NCI-H524 (cell line): Measurements from ENCODE around the gene ST7.
"Not testable (repeated sequence)": the region's sequence is repeated elsewhere in the genome, so short reads cannot be mapped to it uniquely, and the experiment has no call there.

Experiments used
- DNase-seq, 2 experiments: peaks; one replicate each; lab custom pipeline; 2025; lab: John Stamatoyannopoulos, UW

The ST7 gene

DNA sequence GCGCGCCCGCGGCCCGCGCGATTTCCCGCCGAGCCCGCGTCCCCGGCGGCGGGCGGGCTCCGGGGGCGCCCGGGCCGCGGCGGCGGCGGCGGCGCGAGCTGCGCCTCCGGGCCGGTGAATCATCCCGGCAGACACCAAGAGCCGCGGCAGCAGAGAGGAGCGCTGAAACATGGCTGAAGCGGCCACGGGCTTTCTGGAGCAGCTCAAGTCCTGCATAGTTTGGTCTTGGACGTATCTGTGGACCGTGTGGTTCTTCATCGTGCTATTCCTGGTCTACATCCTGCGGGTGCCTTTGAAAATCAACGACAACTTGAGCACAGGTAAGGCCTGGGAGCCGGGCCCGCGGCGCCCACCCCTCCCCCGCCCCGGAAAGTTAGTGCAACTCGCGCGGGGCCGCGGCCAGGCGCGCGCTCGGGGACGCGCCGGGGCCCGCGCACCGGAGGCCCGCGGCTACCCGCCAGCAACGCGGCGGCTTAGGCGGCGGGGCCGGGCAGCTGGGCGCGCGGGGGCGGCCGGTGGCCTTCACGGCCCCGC lies at the start of gene ST7:
ST7 (plus strand) TSS at position 130 of the 534 bp plus-strand sequence; CDS start at position 170, 40 bp downstream.
- peak in 1 of 2 experiments; percentile 63 for DNase-seq

GRCh38 chr7:116906391-116906790 lies 46.9 kb upstream of the ST7 start:
- DNase-seq: peak in 1 of 2 experiments; percentile 33

DNA sequence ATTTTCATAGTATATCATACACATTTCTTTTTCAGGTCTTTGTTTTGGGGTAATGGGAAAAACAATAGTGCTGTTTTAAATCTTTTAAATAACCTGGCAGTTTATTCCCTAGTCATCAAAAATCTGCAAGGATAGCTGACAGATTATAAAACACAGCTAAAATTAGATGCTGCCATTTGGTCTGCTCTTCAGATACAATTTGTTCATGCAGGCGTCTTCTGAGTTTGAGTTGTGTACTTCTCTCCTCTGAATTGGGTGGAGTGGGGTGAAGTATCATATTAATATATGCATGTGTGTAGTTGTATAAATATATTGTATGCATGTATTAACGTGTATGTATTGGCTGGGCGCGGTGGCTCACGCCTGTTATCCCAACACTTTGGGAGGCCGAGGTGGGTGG lies 42.9 kb upstream of the ST7 start:
- no peak for DNase-seq

- DNase-seq: no peak
Measured at GRCh38 chr7:116911801-116912200, 41.5 kb upstream of the ST7 start.

GRCh38 chr7:116912269-116912909 lies 40.9 kb upstream of the ST7 start:
- DNase-seq: no peak

- no peak for DNase-seq
Measured at GRCh38 chr7:116918704-116919103, 34.6 kb upstream of the ST7 start.

GRCh38 chr7:116920359-116920758 lies 32.9 kb upstream of the ST7 start:
- no peak for DNase-seq

DNA sequence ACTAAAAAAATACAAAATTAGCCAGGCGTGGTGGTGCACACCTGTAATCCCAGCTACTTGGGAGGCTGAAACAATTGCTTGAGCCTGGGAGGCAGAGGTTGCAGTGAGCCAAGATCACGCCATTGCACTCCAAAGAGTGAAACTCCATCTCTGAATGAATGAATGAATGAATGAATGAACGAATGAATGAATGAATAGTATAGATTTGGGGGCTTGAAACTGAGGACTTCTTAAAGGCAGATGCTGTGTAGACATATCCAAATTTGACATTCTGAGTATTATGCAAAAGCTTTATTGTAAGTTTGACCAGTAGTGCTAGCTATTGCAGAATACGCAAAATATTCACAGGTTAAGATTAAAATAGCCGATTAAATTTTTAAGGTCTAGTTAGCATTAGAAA lies 30.8 kb upstream of the ST7 start:
- DNase-seq: no peak

- no peak for DNase-seq
Measured at GRCh38 chr7:116924741-116925140, 28.6 kb upstream of the ST7 start.

- DNase-seq: no peak
Measured at GRCh38 chr7:116929021-116929420, 24.3 kb upstream of the ST7 start.

- DNase-seq: peak; percentile 35 to 73
Measured at GRCh38 chr7:116929914-116930913, 23.1 kb upstream of the ST7 start.

DNA sequence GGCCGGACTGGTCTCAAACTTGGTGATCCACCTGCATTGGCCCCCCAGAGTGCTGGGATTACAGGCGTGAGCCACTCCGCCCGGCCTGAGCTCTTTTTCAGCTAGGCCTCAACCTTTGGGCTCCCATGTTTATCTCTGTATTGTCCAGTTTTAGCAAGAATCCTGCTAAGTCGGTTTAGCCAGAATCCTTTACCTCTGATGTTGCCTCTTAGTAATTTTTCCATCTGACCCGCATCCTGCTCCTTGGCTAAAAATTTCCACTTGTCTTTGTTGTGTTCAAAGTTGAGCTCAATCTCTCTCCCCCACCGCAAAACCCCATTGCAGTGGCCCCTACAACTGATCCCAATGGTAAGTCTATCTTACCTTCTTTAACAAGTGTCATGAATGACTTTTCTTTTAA lies 20.7 kb upstream of the ST7 start:
- DNase-seq: no peak

DNA sequence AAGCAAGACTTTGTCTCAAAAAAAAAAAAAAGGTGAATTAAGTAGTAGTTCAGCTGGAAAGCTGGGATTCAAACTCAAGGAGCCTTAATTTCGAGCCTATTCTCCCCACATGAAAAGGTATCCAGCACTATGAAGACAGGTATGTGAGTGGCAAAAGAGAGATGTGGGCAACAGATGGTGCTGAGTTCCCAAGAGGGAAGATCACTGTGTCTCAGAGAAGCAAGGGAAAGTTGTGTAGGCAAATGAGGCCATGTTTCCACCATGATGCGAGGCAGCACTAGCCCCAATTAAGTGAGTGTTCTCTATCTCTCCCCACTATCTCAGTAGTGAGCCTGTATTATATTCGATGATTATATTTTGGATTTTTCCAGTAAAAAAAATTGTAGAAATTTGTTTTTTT lies 19.8 kb upstream of the ST7 start:
- DNase-seq: peak in 1 of 2 experiments; percentile 29

DNA sequence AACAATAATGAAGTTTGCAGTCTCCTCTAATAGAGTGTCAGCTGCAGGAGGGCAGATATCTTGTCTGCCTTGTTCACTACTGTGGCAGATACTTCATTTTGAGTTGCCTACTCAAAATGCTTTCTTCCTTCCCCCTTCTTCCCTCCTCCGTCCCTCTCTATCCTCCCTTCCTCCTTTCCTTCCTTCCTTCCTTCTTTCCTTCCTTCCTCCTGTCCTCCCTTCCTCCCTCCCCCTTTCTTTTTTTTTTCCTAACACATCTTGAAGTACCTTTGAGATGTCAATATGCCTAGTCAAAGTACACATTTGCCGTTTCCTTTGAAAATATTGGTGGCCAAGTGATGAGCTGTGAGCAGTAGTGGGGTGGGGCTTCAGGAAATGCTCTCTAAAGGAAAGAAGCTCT lies 18.7 kb upstream of the ST7 start:
- no peak for DNase-seq

DNA sequence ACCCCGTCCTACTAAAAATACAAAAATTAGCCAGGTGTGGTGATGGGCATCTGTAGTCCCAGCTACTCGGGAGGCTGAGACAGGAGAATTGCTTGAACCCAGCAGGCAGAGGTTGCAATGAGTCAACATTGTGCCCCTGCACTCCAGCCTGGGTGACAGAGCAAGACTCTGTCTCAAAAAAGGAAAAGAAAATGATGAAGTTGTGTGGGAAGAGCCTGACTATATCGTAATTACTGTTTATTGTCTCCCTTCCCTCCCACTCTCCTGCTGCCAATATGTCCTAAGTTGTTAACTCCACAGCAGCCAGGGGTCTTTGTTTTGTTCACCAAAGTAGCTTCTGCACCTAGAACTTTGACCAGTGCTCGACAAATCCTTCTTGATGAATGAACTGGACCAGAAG lies 16.5 kb upstream of the ST7 start:
- not testable (repeated sequence) for DNase-seq

DNA sequence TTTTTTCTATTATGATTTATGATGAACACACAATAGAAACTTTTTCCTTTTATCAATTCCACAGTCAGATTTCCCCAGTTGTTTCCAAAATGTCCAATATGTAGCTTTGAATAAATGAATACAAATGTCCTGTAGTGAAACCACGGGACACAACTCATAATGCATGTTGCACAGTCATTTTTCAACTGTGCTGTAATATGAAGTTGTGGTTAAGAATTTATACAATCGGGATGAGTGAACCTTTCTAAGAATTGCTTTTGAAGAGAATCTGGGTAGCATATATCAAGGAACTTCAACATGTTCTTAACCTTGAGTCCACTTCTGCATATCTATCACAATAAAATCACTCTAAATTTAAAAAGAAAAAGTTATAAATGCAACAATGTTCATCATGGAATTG lies 14.6 kb upstream of the ST7 start:
- no peak for DNase-seq

- no peak for DNase-seq
Measured at GRCh38 chr7:116940689-116941370, 12.5 kb upstream of the ST7 start.

GRCh38 chr7:116942504-116942903 lies 10.8 kb upstream of the ST7 start:
- no peak for DNase-seq

DNA sequence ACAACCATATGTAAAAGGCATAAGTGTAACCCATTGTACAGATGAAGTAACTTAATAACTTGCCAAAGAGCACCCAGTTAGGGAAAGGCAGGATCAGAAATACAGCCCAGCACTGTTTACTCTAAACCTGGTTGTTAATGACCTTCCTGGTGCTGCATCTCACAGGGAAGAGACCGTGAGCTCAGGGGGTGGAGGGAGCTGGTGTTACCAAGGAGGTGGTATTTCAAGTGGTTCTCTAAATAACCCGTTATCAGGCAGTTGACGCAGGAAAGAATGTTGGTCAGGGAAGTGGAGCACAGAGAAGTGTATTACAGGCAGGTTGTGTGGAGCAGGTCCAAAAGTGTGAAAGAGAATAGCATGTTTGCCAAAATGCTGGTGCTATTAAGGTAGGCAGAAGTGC lies 4.4 kb upstream of the ST7 start:
- no peak for DNase-seq

- DNase-seq: no peak
Measured at GRCh38 chr7:116949941-116950801, 3.1 kb upstream of the ST7 start.

DNA sequence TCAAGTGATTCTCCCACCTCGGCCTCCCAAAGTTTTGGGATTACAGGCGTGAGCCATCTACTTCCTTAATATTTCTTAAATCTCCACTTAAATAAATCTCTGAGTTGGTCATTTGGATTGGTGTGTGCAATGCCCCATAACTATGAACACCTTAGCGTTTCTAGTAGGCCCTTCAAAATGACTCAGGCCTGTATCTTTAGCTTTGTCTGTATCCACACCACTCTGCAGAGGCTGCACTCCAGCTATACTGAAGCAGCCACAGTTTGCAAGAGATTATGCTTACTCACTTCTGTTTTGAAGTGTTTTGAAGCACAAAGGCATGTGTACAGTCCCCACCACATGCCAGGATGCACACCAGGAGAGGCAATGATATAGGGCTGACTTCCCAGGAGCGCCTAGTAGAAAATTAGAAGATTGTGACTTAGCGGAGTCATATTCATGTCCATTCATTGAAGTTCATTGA lies 2.4 kb upstream of the ST7 start:
- peak in 1 of 2 experiments; percentile 31 for DNase-seq
